CD4-positive, alpha-beta T cell treated with Interleukin-21 for 1 hour (primary cell): ENCODE results near the gene CGAS.
"Not testable (repeated sequence)": the region's sequence is repeated elsewhere in the genome, so short reads cannot be mapped to it uniquely, and the experiment has no call there.

Experiments used
- DNase-seq: peaks from one replicate; pipeline ENCODE4 v3.0.0-alpha.2; 2020

CGAS gene

GRCh38 chr6:73394577-73395354 is 57.3 kb downstream of the CGAS start, which contains the start of gene DDX43:
DDX43 (plus strand) TSS chr6:73394828; CDS start chr6:73394906, 78 bp downstream.
- peak; percentile 82 for DNase-seq

- no peak for DNase-seq
Measured at GRCh38 chr6:73393278-73393677, 58.8 kb downstream of the CGAS start.

GRCh38 chr6:73392188-73392587 is 59.9 kb downstream of the CGAS start:
- not testable (repeated sequence) for DNase-seq

GRCh38 chr6:73391675-73392074 is 60.4 kb downstream of the CGAS start:
- DNase-seq, result peak; percentile 28

GRCh38 chr6:73389854-73390253 is 62.2 kb downstream of the CGAS start:
- no peak for DNase-seq

- DNase-seq, result peak; percentile 73
Measured at GRCh38 chr6:73388800-73389512, 63.1 kb downstream of the CGAS start.

- DNase-seq, result no peak
Measured at GRCh38 chr6:73388433-73388799, 63.7 kb downstream of the CGAS start.

GRCh38 chr6:73382462-73383113 is 69.5 kb downstream of the CGAS start:
- DNase-seq, result no peak

GRCh38 chr6:73381531-73381930 is 70.6 kb downstream of the CGAS start:
- DNase-seq, result not testable (repeated sequence)

GRCh38 chr6:73377225-73377624 is 74.9 kb downstream of the CGAS start:
- no peak for DNase-seq

- no peak for DNase-seq
Measured at GRCh38 chr6:73375216-73375615, 76.9 kb downstream of the CGAS start.
